Left ventricle myocardium inferior (tissue), 1 donor: ENCODE measurements around the gene PPIA. TPM values are rescaled to one million over a fixed set of nuclear protein-coding genes. Genes with fewer than 3 reads are reported as not detected.

Experiments used
- DNase-seq: peaks from one replicate; pipeline ENCODE4 v3.0.0-alpha.2; 2020
- H3K27ac ChIP-seq: fragments of 200-600 bp; replicated peaks from 2 replicates; pipeline ENCODE4 v1.8.0; 2021
- H3K27me3 ChIP-seq: fragments of 200-600 bp; 2 replicates; pipeline ENCODE4 v1.8.0; 2021; ENCODE audit warnings: low read depth
- H3K36me3 ChIP-seq: fragments of 200-600 bp; 2 replicates; pipeline ENCODE4 v1.8.0; 2021
- H3K4me1 ChIP-seq: fragments of 200-600 bp; 2 replicates; pipeline ENCODE4 v1.8.0; 2021
- H3K4me3 ChIP-seq: fragments of 200-600 bp; 2 replicates; pipeline ENCODE4 v1.8.0; 2021; ENCODE audit warnings: mild to moderate bottlenecking, moderate library complexity
- H3K9me3 ChIP-seq: fragments of 200-600 bp; replicated peaks from 2 replicates; pipeline ENCODE4 v1.8.0; 2021
- CTCF ChIP-seq: fragments of 200-600 bp; IDR thresholded peaks from 2 replicates; pipeline ENCODE4 v1.8.0; 2021; ENCODE audit warnings: antibody characterized with exemption, mild to moderate bottlenecking, borderline replicate concordance
- intact Hi-C: fragments of 100-400 bp; cut with micrococcal nuclease; formaldehyde crosslinking; loops from one replicate; pipeline ENCODE4 v1.11.0; 2022
- total RNA-seq: library from RNA; stranded (reverse); fragmentation: NEBNext Ultra II Directional; extraction: Animal tissue kit (Norgen Biotek cat#: 25700); gene quantifications from one replicate; pipeline ENCODE4 v1.2.1, GENCODE V29; 2021
- donor health status: DM: no; HTN: yes; CAD: no; lungs with severe emphysema.

Gene PPIA
- total RNA-seq, 1 donor from 2014 or later: 470 TPM

GRCh38 chr7:44750424-44750823 lies 46.1 kb upstream of the PPIA start:
- no peak for TF ChIP-seq CTCF
- Histone ChIP-seq H3K4me3 (peak overlapping the region; percentile 95), H3K4me1 (peaks cover 64% of the 10 kb centered on the region), H3K27me3 (no peaks in the 10 kb centered on the region), H3K27ac (peak overlapping the region; percentile 100), H3K9me3 (no peaks in the 10 kb centered on the region), H3K36me3 (no peaks in the 10 kb centered on the region)
- intact Hi-C loops: no loop called here
- DNase-seq: no peak

DNA sequence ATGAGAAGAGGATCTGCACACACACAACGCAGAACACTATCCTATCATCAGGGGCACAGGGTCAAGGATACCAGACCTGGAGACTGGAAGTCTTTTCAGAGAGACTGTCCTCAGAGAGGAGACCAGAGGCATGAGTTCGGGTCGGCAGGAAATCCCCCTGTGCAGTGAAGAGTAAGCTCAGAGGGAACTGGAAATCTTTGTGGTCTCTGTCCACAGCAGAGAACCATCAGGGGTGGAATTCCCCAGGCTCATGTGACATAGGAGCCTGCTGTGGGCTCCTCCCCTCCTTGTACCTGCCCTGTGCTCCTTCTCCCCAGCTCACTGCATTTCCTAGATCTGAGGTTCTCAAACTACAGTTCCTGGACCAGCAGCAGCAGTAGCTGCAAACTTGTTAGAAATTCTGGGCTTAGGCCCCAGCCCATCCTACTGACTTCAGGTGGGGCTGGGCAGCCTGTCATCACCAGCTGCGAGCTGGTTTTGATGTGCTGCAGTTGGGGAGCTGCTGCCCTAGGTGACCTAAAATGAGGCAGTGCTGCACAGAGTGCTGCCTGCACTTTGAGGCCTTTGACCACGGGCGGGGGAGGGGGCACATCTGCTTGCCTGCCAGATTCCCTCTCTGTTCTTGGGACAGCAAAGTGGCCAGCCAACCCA lies 45.4 kb upstream of the PPIA start:
- Histone ChIP-seq H3K4me3 (peak overlapping the region; percentile 95), H3K9me3 (no peaks in the 10 kb centered on the region), H3K27ac (peak overlapping the region; percentile 100), H3K27me3 (no peaks in the 10 kb centered on the region), H3K4me1 (peaks cover 70% of the 10 kb centered on the region), H3K36me3 (no peaks in the 10 kb centered on the region)
- intact Hi-C loops: no loop called here
- TF ChIP-seq CTCF: no peak
- DNase-seq: peak; percentile 40

DNA sequence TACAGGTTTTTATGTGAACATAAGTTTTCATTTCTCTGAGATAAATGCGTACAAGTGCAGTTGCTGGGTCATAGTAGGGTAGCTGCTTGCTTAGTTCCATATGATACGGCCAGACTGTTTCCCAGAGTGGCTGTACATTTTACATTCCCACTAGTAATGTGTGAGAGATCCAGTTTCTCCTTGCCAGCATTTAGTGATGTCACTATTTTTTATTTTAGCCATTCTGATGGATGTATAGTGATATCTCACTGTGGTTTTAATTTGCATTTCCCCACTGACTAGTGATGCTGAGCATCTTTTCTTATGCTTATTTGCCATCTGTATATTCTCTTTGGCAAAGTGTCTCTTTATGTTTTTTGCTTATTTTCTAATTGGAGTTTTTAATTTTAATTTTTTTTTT lies 43.7 kb upstream of the PPIA start:
- Histone ChIP-seq H3K4me1 (peaks cover 84% of the 10 kb centered on the region), H3K4me3 (no peak overlapping the region), H3K27me3 (no peaks in the 10 kb centered on the region), H3K36me3 (peaks cover 12% of the 10 kb centered on the region), H3K9me3 (no peaks in the 10 kb centered on the region), H3K27ac (no peak overlapping the region)
- DNase-seq: no peak
- intact Hi-C loops: no loop called here
- TF ChIP-seq CTCF: no peak

GRCh38 chr7:44754802-44755697 lies 41.4 kb upstream of the PPIA start:
- H3K27me3 ChIP-seq: no peaks in the 10 kb centered on the region
- no peaks in the 10 kb centered on the region for H3K9me3 ChIP-seq
- intact Hi-C loops: no loop called here
- H3K27ac ChIP-seq: peak overlapping the region; percentile 51
- H3K4me1 ChIP-seq: peaks cover 72% of the 10 kb centered on the region
- no peak for DNase-seq
- TF ChIP-seq CTCF: no peak
- no peak overlapping the region for H3K4me3 ChIP-seq
- peaks cover 35% of the 10 kb centered on the region for H3K36me3 ChIP-seq

DNA sequence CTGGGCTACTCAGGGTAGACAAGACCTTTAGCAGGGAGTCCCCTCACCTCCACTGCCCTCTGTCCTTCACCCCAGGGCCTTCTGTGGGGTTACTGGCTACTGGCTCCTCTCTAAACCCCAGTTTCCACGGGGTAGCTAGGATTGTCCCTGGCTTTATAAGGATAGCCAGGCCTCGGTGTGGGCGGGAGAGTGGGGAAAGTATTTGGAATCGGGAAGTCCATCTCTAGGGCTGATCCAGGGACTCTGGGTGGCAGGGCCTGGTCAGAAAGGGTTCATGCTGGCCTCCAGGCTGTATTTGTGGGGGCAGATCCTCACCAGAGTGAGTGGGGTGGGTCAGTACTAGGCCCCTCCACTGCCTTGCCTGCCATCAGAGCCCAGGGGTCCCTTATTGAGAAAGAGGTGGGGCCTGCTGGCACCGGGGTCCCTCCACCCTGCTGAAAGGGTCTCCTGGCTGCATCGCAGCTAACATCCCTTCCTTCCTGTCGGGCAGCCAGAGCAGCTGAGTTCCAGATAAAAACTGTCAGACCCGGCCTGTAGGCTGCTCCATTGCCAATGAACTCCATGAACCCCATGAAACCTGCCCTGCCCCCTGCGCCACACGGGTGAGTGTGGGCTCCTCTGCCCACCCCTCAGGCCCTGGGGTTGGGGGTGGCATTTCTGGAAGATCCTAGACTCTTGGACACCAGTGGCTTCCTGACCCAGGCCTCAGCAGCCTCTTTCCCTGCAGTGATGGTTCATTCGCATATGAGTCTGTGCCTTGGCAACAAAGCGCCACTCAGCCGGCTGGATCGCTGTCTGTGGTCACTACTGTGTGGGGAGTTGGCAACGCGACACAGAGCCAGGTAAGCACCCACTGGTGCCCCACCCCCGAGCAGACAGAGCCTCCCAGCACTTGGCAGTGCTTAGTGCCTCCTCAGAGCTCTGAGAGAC lies 40.5 kb upstream of the PPIA start:
- no peaks in the 10 kb centered on the region for H3K27me3 ChIP-seq
- peaks cover 44% of the 10 kb centered on the region for H3K36me3 ChIP-seq
- DNase-seq: no peak
- H3K9me3 ChIP-seq: no peaks in the 10 kb centered on the region
- peaks cover 63% of the 10 kb centered on the region for H3K4me1 ChIP-seq
- H3K4me3 ChIP-seq: no peak overlapping the region
- intact Hi-C loops: no loop called here
- TF ChIP-seq CTCF: no peak
- peak overlapping the region; percentile 51 for H3K27ac ChIP-seq
